OCI-LY7 (cell line): ENCODE data around the gene CLRN3.

ENCODE experiments used
- CTCF ChIP-seq: fragments of 200-600 bp; sonication (generic); conservative IDR thresholded peaks from 2 replicates; pipeline ENCODE4 v1.5.1; 2014; ENCODE audit warnings: mild to moderate bottlenecking, antibody characterized with exemption, low read length, moderate library complexity, mixed read lengths
- EZH2phosphoT487 ChIP-seq: fragments of 200-600 bp; sonication (generic); IDR thresholded peaks from 2 replicates; pipeline ENCODE4 v1.6.1; 2018; ENCODE audit warnings: low read depth, borderline replicate concordance, mild to moderate bottlenecking, mixed run types, antibody characterized with exemption, low read length, moderate library complexity, mixed read lengths

- no peak for TF ChIP-seq CTCF
- TF ChIP-seq EZH2phosphoT487, result no peak
These were observed 11.5 kb downstream of the CLRN3 start for GRCh38 chr10:127881262-127881661.
